Stimulated activated CD4-positive, alpha-beta T cell treated with anti-CD3 and anti-CD28 coated beads, Interleukin-4, amount 100 ng/mL, for 24 hours (primary cell): ENCODE data around the gene TMEM92.

Experiments used
- DNase-seq: peaks from one replicate; pipeline ENCODE4 v3.0.0-alpha.2; 2020

TMEM92 gene

DNA sequence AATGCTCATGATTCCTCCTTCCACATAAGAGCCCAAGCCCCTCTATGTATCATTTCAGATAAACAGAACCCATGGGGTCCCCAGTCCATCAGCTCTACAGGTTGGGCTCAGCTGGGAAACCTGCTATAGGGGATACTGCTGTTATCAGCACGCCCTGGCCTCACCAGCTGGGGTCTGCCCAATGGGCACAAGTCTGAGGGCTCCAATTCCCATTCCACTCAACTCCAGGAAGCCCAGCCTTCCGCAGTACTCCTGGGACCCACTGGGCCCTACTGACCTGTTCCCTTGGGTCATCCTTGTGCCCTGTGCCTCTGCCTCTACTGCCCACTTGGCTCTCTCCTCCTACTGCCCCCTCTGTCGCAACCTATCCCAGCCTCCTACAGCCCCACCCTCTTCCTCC, 55.5 kb downstream of the TMEM92 start:
- no peak for DNase-seq

DNA sequence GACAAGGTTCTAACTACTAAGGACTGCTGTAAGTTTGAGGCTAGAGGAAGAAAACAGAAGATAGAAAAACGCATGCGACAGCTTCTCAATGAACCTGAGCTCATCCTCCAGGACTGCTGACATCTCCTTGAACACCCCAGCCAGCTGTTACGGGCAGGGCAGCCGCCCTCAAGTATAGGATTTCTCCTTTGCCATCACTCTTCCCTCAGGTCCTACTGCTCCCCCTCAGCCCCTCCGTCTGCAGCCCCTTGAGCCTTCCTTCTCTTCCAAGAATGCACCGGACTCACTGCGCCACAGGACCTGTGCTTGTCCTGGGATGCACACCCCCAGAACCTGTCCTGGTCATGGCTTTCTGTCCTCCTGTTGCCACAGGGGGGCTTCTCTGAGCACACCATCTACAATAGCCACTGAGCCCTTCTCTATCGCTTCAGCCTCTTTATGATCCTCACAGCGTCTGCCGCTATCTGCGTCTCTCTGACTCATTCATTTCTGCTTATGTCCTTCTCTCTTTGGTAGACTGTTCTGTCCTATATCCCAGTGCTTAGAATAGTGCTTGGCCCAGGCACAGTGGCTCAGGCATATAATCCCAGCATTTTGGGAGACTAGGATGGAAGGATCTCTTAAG, 56.0 kb downstream of the TMEM92 start:
- DNase-seq = no peak
